Astrocyte of the spinal cord (primary cell): Measurements from ENCODE around the gene SORCS2.

Source experiments
- DNase-seq: peaks from one replicate; pipeline ENCODE4 v3.0.0; 2011; ENCODE audit warnings: low read depth, low spot score
- H3K4me3 ChIP-seq: 2 replicates; pipeline ENCODE4 v1.5.1; 2011; ENCODE audit warnings: low read depth, mild to moderate bottlenecking, low read length, moderate library complexity
- in situ Hi-C: cut with HindIII; loops from 2 replicates; pipeline ENCODE4 v1.10.0; 2017; ENCODE audit warnings: low sequenced_read_pairs
- TF ChIP-seq, protein P1 (sequence below): IDR thresholded peaks from 2 replicates; pipeline ENCODE4 v1.5.1; 2012; ENCODE audit warnings: low read depth, mild to moderate bottlenecking, low read length, inconsistent platforms

The SORCS2 gene

DNA sequence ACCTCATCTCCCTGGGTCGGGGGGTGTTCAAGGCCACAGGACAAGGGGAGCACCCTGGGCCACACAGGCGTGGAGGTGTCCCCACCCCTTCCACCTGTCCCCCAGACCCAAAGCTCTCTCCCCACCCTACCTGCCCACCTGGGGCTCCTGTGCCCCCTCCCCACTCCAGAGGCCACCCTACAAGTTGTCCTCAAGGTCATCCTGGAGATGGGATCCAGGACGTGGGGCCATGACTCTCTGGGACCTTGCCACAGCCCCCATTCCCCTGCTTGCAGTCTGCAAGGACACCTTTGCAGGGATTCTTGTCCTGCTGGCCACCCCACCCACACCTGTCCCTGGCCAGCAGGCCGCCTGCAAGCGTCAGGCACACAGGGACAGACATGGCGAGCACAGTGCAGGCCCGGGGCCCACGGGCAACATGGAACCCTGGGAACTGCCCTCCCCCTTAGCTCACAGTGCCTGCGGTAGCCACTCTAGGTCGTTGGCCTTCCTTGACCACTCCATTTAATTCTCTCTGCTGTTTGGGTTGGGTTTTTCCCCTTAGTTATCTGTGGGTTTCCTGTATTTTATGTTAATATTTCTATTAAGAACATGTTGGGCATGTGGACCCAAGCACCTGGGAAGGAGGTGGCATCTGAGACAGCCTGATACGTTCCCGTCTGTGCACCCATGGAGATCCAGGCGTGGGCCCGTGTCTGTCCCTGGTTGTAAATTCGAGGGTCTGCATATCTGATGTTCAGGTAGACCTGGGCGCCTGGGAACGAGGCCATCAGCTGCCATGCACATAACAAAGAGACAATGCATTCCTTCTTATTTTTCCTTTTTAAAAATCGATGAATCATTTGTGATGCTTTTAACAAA lies 549.8 kb downstream of the SORCS2 start:
- H3K4me3 ChIP-seq = no peak overlapping the region
- TF ChIP-seq, protein P1, sequence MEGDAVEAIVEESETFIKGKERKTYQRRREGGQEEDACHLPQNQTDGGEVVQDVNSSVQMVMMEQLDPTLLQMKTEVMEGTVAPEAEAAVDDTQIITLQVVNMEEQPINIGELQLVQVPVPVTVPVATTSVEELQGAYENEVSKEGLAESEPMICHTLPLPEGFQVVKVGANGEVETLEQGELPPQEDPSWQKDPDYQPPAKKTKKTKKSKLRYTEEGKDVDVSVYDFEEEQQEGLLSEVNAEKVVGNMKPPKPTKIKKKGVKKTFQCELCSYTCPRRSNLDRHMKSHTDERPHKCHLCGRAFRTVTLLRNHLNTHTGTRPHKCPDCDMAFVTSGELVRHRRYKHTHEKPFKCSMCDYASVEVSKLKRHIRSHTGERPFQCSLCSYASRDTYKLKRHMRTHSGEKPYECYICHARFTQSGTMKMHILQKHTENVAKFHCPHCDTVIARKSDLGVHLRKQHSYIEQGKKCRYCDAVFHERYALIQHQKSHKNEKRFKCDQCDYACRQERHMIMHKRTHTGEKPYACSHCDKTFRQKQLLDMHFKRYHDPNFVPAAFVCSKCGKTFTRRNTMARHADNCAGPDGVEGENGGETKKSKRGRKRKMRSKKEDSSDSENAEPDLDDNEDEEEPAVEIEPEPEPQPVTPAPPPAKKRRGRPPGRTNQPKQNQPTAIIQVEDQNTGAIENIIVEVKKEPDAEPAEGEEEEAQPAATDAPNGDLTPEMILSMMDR = no peak
- in situ Hi-C loops = no loop called here
- DNase-seq = no peak

DNA sequence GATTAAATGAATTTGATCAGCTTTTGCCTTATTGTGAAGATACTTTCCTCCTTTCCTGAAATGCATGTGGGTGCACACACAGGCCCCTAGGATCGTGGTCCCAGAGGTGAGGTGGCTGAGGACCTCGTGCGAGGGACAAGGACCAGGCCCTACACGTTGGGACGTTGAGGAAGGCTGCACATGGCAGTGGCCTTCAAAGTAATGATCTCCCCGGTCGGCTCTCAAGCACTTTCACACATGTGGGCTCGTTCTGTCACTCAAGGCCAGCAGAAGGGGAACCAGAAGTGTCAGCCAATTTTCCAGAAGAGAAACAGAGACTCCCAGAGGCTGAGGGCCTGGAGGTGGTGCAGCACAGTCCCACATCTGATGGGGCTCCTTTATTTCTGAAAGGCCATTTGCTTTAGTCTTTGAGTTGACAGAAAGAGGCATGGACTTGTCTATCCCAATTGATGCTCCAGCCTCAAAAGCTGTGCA lies 550.5 kb downstream of the SORCS2 start:
- DNase-seq = no peak
- TF ChIP-seq, protein P1 = no peak
- H3K4me3 ChIP-seq = no peak overlapping the region
- in situ Hi-C loops = no loop called here

DNA sequence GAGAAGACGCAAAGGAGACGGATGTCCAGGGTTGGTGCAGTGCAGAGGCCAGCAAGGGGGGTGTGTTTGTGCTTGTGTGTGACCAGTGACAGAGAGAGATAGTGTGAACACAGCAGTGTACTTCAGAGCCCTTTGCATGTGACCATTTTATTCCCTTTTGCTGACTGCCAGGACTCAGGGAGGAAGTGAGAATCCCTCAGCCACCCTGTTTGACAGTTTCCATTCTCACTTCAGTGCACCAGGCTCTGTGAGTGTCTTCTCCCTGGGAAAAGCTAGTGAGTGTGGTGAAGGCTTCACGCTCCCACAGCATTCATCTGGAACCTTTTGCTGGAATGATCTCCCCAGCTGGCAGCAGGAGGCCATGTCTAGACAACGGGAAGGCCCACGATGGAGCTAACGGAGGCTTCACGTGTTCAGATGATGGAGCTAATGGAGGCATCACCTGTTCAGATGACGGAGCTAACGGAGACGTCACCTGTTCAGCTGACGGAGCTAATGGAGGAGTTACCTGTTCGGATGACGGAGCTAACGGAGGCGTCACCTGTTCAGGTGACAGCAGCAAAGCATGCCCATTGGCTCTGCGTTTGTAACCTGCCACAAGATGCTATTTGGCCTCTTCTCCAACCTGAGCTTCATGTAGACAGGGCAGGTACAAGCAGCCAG lies 551.9 kb downstream of the SORCS2 start:
- in situ Hi-C loops = no loop called here
- H3K4me3 ChIP-seq = no peak overlapping the region
- TF ChIP-seq, protein P1 = no peak
- DNase-seq = no peak

DNA sequence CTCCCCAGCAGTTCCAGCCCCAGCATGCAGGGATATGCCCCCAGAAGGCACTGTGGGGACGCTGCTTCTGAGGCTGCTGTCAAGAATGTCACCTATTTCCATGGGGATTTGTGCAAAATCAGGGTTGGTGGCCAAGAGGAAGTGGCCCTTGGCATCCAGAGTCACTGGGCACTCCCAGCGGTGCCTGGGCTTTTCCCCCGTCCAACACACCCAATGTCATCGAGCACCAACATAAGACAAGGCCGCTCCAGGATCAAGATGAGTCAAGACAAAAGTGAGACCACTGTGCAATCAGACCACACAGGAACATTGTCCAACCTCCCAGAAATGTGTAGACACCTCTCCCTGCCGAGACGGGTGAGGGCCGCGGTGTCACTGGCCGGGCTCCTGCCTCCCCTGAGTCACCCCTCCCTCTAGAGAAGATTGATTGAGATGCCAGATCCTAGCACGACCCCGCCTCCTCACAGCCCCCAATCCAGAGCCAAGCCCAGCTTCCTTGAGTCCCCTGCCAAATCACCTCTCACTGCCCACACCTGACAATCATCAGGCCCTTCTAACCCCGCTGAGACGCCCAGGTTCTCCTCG lies 553.1 kb downstream of the SORCS2 start:
- H3K4me3 ChIP-seq = no peak overlapping the region
- no peak for DNase-seq
- in situ Hi-C loops = no loop called here
- TF ChIP-seq, protein P1 = no peak

GRCh38 chr4:7746351-7747061 lies 554.2 kb downstream of the SORCS2 start:
- TF ChIP-seq, protein P1 = no peak
- H3K4me3 ChIP-seq = no peak overlapping the region
- no peak for DNase-seq
- in situ Hi-C loops = no loop called here

- H3K4me3 ChIP-seq = no peak overlapping the region
- in situ Hi-C loops = no loop called here
- DNase-seq = no peak
- TF ChIP-seq, protein P1 = no peak
Measured at GRCh38 chr4:7747062-7747385, 554.7 kb downstream of the SORCS2 start.
